ENCODE data around the gene TMOD1. TPM values are rescaled to one million over a fixed set of nuclear protein-coding genes. Genes with fewer than 3 reads are reported as not detected.

TMOD1 gene
- total RNA-seq, 1 experiment from 2014 or later = 1.0 TPM

DNA sequence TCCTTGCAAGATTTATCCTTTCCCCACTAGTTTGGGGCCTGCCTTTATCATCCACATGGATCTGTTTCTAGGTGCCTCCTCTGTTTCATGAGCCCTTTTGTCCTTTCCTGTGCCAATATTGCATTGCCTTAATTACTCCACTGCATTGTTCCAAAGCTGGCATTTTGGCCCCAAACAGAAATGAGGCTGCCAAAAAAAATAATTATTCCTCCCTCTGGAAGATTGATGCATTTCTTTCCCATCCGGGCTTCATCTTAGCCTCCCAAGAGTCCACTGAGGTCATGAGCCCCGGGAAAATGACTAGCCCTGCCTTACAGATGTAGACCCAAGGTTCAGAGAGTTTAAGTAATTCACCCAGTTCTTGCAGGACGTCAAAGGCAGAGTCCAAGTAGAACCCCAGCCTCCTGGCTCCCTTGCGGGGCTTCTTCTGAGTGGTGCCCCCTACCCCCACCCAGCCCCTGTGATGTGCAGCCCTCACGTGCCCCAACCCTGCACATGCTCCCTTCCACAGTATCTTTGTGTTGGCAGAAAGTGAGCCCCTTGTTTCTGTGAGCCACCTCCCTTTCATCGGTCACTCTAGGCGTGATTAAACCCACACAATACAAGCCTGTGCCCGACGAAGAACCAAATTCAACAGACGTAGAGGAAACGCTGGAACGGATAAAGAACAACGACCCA is 62.1 kb downstream of the TMOD1 start:
- Mint-ChIP-seq H3K4me3 (no peak overlapping the region), H3K27me3 (ENCODE audit: low read depth) (no peaks in the 10 kb centered on the region; the same call in 1 of the 2 replicates), H3K4me1 (peaks cover 19% of the 10 kb centered on the region), H3K36me3 (no peaks in the 10 kb centered on the region), H3K27ac (no peak overlapping the region), H3K9me3 (no peaks in the 10 kb centered on the region)
- DNase-seq (ENCODE audit: low spot score) = no peak
- POLR2A ChIA-PET = no interaction called here
- TF ChIP-seq NR3C1 (CRISPR knock-in tag; conservative IDR thresholded peaks at IDR 0.05; ENCODE audit: low read depth) = no peak
- ATAC-seq = no peak
- CTCF ChIA-PET = no interaction called here

DNA sequence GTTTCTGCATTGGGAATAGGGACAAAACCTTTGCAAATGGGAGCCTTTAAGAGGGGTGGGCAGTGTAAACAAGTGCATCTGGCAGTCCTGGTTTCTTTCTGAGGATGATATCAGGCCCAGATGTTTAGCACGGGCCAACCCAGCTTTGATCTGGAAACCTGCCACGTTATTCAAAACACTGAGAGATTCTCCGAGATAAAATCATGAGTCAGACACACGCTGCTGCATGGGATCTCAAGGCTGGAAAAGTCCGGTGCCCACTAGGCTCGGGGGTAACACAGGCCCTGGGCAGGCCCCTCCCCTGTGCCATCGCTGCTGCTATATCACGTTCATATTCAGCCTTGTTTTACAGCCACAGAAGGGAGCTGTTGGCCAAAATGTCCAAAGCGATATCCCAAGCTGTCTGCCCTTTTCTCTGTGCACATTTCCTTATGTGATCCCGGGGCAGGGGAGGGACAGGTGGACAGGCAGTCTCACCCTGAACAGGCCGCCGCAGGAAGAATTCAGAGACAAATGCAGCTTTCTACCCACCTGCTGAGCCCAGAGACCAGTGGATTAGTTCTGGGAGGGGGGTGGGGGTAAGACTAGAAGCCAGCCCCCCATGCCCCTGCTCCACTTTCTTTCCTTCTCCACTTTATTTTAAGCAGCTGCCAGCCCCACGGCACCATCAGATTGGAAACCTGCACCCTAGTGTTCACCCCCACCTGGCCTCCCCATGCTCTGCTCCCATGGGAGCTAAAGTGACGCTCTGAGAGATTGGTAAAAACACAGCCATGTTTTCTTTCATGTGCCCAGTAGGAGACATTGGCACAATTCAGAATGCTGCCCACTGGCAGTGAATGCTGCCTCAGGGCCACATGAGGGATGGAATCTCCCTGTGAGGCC is 63.1 kb downstream of the TMOD1 start:
- H3K9me3 Mint-ChIP-seq = no peaks in the 10 kb centered on the region
- no peaks in the 10 kb centered on the region for H3K36me3 Mint-ChIP-seq
- TF ChIP-seq USF1 (CRISPR knock-in tag; IDR thresholded peaks at IDR 0.05) (no peak), ATF1 (CRISPR knock-in tag; IDR thresholded peaks at IDR 0.05) (no peak), AR (CRISPR knock-in tag; IDR thresholded peaks at IDR 0.05) (no peak), ZNF416 (CRISPR knock-in tag; IDR thresholded peaks at IDR 0.05) (no peak), MYBL2 (CRISPR knock-in tag; IDR thresholded peaks at IDR 0.05) (no peak), KAT7 (CRISPR knock-in tag; IDR thresholded peaks at IDR 0.05; ENCODE audit: borderline replicate concordance) (no peak), CBFB (CRISPR knock-in tag; IDR thresholded peaks at IDR 0.05; ENCODE audit: low read depth) (no peak), JUN (CRISPR knock-in tag; IDR thresholded peaks at IDR 0.05) (no peak), NFE2L1 (CRISPR knock-in tag; IDR thresholded peaks at IDR 0.05) (no peak), ARID4B (CRISPR knock-in tag; IDR thresholded peaks at IDR 0.05; ENCODE audit: borderline replicate concordance) (no peak)
- TF ChIP-seq, protein P1, sequence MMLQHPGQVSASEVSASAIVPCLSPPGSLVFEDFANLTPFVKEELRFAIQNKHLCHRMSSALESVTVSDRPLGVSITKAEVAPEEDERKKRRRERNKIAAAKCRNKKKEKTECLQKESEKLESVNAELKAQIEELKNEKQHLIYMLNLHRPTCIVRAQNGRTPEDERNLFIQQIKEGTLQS (CRISPR knock-in tag; conservative IDR thresholded peaks at IDR 0.05) = no peak
- TF ChIP-seq, protein P2, sequence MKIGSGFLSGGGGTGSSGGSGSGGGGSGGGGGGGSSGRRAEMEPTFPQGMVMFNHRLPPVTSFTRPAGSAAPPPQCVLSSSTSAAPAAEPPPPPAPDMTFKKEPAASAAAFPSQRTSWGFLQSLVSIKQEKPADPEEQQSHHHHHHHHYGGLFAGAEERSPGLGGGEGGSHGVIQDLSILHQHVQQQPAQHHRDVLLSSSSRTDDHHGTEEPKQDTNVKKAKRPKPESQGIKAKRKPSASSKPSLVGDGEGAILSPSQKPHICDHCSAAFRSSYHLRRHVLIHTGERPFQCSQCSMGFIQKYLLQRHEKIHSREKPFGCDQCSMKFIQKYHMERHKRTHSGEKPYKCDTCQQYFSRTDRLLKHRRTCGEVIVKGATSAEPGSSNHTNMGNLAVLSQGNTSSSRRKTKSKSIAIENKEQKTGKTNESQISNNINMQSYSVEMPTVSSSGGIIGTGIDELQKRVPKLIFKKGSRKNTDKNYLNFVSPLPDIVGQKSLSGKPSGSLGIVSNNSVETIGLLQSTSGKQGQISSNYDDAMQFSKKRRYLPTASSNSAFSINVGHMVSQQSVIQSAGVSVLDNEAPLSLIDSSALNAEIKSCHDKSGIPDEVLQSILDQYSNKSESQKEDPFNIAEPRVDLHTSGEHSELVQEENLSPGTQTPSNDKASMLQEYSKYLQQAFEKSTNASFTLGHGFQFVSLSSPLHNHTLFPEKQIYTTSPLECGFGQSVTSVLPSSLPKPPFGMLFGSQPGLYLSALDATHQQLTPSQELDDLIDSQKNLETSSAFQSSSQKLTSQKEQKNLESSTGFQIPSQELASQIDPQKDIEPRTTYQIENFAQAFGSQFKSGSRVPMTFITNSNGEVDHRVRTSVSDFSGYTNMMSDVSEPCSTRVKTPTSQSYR (CRISPR knock-in tag; IDR thresholded peaks at IDR 0.05) = no peak
- ChIA-PET CTCF (interaction anchor here (0.6 to 1.1 kb wide), 4 partner anchors 34 to 1570 kb away, joined by 3 to 4 read pairs (median 4); no protein-coding TSS in a partner anchor), POLR2A (no interaction called here)
- no peak; the same call in 1 of the 2 replicates for ATAC-seq
- H3K4me3 Mint-ChIP-seq = no peak overlapping the region
- peaks cover 15% of the 10 kb centered on the region for H3K4me1 Mint-ChIP-seq
- DNase-seq (ENCODE audit: low spot score) = no peak
- H3K27ac Mint-ChIP-seq = no peak overlapping the region
- no peaks in the 10 kb centered on the region; the same call in 1 of the 2 replicates for H3K27me3 Mint-ChIP-seq (ENCODE audit: low read depth)

All from WTC11 (cell line).